Esophagus squamous epithelium (tissue), 4 donors: ENCODE data around the gene ERC2.

Experiments
- CTCF ChIP-seq, 6 experiments: fragments of 450-650 bp in 4 of 6; fragments of 200-600 bp in 2 of 6; sonication (generic) in 2 of 6; IDR thresholded peaks; one replicate each; pipeline ENCODE4 v1.5.1; 2016 to 2019; ENCODE audit warnings: antibody characterized with exemption in 6 of 6, mild to moderate bottlenecking in 4 of 6, moderate library complexity in 4 of 6
- POLR2A ChIP-seq, 4 donors: fragments of 450-650 bp; IDR thresholded peaks; one replicate each; pipeline ENCODE4 v1.6.1; 2017; ENCODE audit warnings: antibody characterized with exemption in 4 of 4, mild to moderate bottlenecking in 4 of 4, moderate library complexity in 3 of 4

- TF ChIP-seq CTCF (IDR thresholded peaks at IDR 0.05) = no peak
- no peak for TF ChIP-seq POLR2A (IDR thresholded peaks at IDR 0.05)
These were observed 353.1 kb downstream of the ERC2 start for GRCh38 chr3:56115199-56115598.
